ENCODE measurements around the gene DAAM2. TPM values are rescaled to one million over a fixed set of nuclear protein-coding genes. Genes with fewer than 3 reads are reported as not detected.

DAAM2 gene
- polyA plus RNA-seq, 4 donors, result 0.89 to 12.9 (median 7.6) TPM

DNA sequence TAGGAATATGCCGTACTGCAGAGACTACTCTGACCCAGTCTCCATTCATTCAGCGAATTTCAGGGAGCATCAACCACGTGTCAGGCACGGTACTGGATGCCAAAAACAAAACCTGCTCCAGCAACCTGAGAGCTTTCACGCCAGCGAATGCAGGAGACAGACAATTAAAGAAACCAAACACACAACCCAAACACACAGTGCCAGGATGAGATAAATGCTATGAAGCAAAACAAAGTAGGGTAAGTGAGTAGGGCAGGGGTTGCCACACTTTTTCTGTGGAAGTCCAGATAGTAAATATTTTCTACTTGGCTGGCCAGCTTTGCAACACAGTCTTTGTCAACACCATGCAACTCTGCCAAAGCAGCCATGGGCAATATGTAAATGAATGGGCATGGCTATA lies 132.1 kb downstream of the DAAM2 start:
- Histone ChIP-seq H3K4me3 (ENCODE audit: low read depth in 1 of 3, low read length in 3 of 3) (no peak overlapping the region), H3K27ac (ENCODE audit: low read depth in 1 of 3, low read length in 2 of 3) (peak overlapping the region in 1 of 3 donors; percentile 33), H3K36me3 (ENCODE audit: control insufficient read depth in 3 of 3, insufficient read depth in 2 of 3, low read depth in 1 of 3, low read length in 3 of 3) (peaks cover 0 to 45% (median 5%) of the 10 kb centered on the region in 3 donors), H3K27me3 (ENCODE audit: control insufficient read depth in 3 of 3, insufficient read depth in 3 of 3, low read length in 3 of 3) (no peaks in the 10 kb centered on the region), H3K9me3 (ENCODE audit: control insufficient read depth in 2 of 2, insufficient read depth in 1 of 2, low read depth in 1 of 2, low read length in 1 of 2) (no peaks in the 10 kb centered on the region), H3K4me1 (ENCODE audit: control insufficient read depth in 3 of 3, insufficient read depth in 2 of 3, low read depth in 1 of 3, low read length in 2 of 3) (peaks cover 5 to 15% (median 11%) of the 10 kb centered on the region in 3 donors)
- 39 to 72% (median 53%) methylated on average over 6 of the region's 6 CpGs for WGBS, 3 donors
- no peak for FAIRE-seq
- no peak for DNase-seq

DNA sequence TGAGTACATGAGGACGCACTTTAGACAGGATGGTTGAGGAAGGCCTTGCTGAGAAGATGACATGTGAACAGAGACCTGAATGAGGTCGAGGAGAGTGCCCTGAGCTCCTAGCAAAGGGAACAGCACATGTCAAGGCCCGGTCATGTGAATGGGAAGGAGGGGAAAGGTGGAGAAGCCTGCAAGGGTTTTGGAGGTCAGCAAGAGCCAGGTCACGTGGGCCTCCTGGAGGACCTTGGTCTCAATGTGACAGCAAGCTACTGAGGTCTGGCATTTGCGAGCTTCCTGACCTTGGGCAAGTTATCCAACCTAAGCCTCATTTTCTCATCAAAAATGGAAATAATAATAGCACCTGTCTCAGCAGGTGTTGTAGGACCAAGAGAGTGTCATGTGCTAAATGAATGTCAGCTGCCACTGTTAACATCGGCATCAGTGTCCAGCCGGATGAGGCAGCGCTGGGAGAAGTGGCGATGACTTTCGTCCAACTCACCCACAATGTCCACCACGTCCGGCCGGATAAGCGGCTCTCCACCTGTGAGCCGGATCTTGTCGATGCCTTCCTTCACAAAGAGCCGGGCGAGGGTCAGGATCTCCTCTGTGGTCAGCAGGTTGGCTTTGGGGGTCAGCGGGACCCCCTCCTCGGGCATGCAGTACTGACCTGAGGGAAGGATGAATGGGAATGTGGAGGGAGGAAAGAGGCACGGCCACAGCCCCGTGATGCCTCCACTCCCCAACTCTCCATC lies 133.2 kb downstream of the DAAM2 start:
- H3K4me1 ChIP-seq (ENCODE audit: control insufficient read depth in 3 of 3, insufficient read depth in 2 of 3, low read depth in 1 of 3, low read length in 2 of 3), result peaks cover 5 to 15% (median 13%) of the 10 kb centered on the region in 3 donors
- 90 to 95% (median 93%) methylated on average over 22 of the region's 22 CpGs for WGBS, 3 donors
- no peak overlapping the region for H3K27ac ChIP-seq (ENCODE audit: low read depth in 1 of 3, low read length in 2 of 3)
- H3K36me3 ChIP-seq (ENCODE audit: control insufficient read depth in 3 of 3, insufficient read depth in 2 of 3, low read depth in 1 of 3, low read length in 3 of 3), result peaks cover 0 to 45% (median 5%) of the 10 kb centered on the region in 3 donors
- no peaks in the 10 kb centered on the region for H3K27me3 ChIP-seq (ENCODE audit: control insufficient read depth in 3 of 3, insufficient read depth in 3 of 3, low read length in 3 of 3)
- H3K4me3 ChIP-seq (ENCODE audit: low read depth in 1 of 3, low read length in 3 of 3), result no peak overlapping the region
- DNase-seq (no peak), FAIRE-seq (no peak)
- no peaks in the 10 kb centered on the region for H3K9me3 ChIP-seq (ENCODE audit: control insufficient read depth in 2 of 2, insufficient read depth in 1 of 2, low read depth in 1 of 2, low read length in 1 of 2)

DNA sequence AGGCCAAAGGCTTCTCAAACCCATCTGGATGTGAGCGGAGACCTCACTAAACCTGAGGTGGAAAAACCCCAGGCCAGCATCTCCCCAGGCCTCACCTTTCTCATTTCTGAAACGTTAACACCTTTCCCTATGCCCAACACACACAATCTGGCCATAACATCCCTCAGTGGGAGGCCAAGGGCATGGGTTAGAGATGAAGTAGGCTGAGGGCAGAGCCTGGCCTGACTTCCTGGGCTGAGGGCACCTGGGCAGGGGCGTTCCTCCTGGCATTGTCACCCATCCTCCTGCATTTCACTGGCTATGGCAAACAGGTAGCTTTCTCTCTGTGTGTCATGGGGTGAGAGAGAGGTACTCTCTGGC lies 133.7 kb downstream of the DAAM2 start:
- Histone ChIP-seq H3K4me3 (ENCODE audit: low read depth in 1 of 3, low read length in 3 of 3) (no peak overlapping the region), H3K9me3 (ENCODE audit: control insufficient read depth in 2 of 2, insufficient read depth in 1 of 2, low read depth in 1 of 2, low read length in 1 of 2) (no peaks in the 10 kb centered on the region), H3K27me3 (ENCODE audit: control insufficient read depth in 3 of 3, insufficient read depth in 3 of 3, low read length in 3 of 3) (no peaks in the 10 kb centered on the region), H3K4me1 (ENCODE audit: control insufficient read depth in 3 of 3, insufficient read depth in 2 of 3, low read depth in 1 of 3, low read length in 2 of 3) (peaks cover 7 to 15% (median 15%) of the 10 kb centered on the region in 3 donors), H3K36me3 (ENCODE audit: control insufficient read depth in 3 of 3, insufficient read depth in 2 of 3, low read depth in 1 of 3, low read length in 3 of 3) (peaks cover 0 to 43% (median 5%) of the 10 kb centered on the region in 3 donors), H3K27ac (ENCODE audit: low read depth in 1 of 3, low read length in 2 of 3) (no peak overlapping the region)
- no peak for FAIRE-seq
- WGBS, 3 donors, result 85 to 88% (median 85%) methylated on average over 3 of the region's 3 CpGs
- DNase-seq, result no peak

DNA sequence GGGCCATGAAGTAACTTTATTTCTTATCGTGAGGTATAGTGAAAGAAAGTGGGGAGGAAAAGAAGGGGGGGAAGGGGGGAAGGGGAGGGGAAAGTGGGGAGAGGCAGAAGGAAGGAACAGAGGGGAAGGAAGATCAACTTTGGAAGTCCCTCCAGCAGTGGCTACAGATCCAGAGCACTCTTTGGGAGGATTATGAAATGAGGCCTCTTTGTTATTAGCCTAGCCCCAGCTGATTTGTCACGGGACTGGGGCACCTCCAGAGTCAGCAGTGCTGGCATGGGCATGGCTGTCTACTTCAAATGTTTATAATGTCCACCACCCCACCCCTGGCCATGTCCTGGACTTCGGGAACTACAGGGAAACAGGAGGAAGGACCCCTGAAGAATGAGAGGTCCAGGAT lies 134.5 kb downstream of the DAAM2 start:
- H3K27ac ChIP-seq (ENCODE audit: low read depth in 1 of 3, low read length in 2 of 3), result peak overlapping the region in 2 of 3 donors; percentile 37 to 58
- WGBS, 3 donors, result 53 to 68% (median 57%) methylated on average over 3 of the region's 3 CpGs
- peaks cover 0 to 43% (median 5%) of the 10 kb centered on the region in 3 donors for H3K36me3 ChIP-seq (ENCODE audit: control insufficient read depth in 3 of 3, insufficient read depth in 2 of 3, low read depth in 1 of 3, low read length in 3 of 3)
- DNase-seq (no peak), FAIRE-seq (no peak)
- no peaks in the 10 kb centered on the region for H3K9me3 ChIP-seq (ENCODE audit: control insufficient read depth in 2 of 2, insufficient read depth in 1 of 2, low read depth in 1 of 2, low read length in 1 of 2)
- H3K4me1 ChIP-seq (ENCODE audit: control insufficient read depth in 3 of 3, insufficient read depth in 2 of 3, low read depth in 1 of 3, low read length in 2 of 3), result peaks cover 11 to 20% (median 15%) of the 10 kb centered on the region in 3 donors
- no peak overlapping the region for H3K4me3 ChIP-seq (ENCODE audit: low read depth in 1 of 3, low read length in 3 of 3)
- no peaks in the 10 kb centered on the region for H3K27me3 ChIP-seq (ENCODE audit: control insufficient read depth in 3 of 3, insufficient read depth in 3 of 3, low read length in 3 of 3)

- no peak for FAIRE-seq
- peak overlapping the region in 2 of 3 donors; percentile 37 to 58 for H3K27ac ChIP-seq (ENCODE audit: low read depth in 1 of 3, low read length in 2 of 3)
- DNase-seq, result no peak
- no peaks in the 10 kb centered on the region for H3K9me3 ChIP-seq (ENCODE audit: control insufficient read depth in 2 of 2, insufficient read depth in 1 of 2, low read depth in 1 of 2, low read length in 1 of 2)
- H3K27me3 ChIP-seq (ENCODE audit: control insufficient read depth in 3 of 3, insufficient read depth in 3 of 3, low read length in 3 of 3), result no peaks in the 10 kb centered on the region
- H3K4me3 ChIP-seq (ENCODE audit: low read depth in 1 of 3, low read length in 3 of 3), result no peak overlapping the region
- H3K4me1 ChIP-seq (ENCODE audit: control insufficient read depth in 3 of 3, insufficient read depth in 2 of 3, low read depth in 1 of 3, low read length in 2 of 3), result peaks cover 11 to 22% (median 15%) of the 10 kb centered on the region in 3 donors
- peaks cover 0 to 39% (median 5%) of the 10 kb centered on the region in 3 donors for H3K36me3 ChIP-seq (ENCODE audit: control insufficient read depth in 3 of 3, insufficient read depth in 2 of 3, low read depth in 1 of 3, low read length in 3 of 3)
- WGBS, 3 donors, result 84 to 89% (median 85%) methylated on average over 11 of the region's 11 CpGs
Observed at GRCh38 chr6:39927159-39927558, 135.0 kb downstream of the DAAM2 start.

DNA sequence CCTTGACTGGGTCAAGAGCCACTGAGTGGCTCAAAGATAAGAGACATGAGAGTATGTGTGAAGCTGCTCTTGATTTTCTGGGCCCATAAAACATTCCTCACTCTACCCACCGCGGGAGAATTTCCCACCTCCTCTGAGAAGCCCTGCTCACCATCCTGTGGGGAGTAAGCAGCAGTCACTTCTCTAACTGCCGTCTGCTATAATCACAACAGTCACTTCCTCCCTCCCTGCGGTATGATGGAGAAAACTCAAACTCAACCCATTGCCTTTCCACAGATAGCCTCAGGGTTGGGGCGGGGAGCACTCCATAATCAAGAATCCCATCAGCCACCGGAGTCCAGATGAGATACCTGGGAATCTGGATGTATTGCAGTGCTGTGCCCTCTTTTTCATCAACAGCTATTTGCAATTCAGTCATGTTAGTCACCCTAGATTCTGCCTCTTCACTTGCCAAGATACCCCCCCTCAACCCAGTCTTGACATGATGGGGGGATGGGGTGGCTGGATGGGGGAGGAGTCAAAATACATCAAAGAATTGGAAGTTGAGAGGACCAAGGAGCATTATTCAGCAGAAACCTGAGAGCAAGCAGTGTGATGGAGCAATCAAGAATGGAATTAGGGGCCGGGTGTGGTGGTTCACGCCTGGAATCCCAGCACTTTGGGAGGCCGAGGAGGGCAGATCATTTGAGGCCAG lies 137.0 kb downstream of the DAAM2 start:
- 68 to 79% (median 69%) methylated on average over 9 of the region's 9 CpGs for WGBS, 3 donors
- H3K4me3 ChIP-seq (ENCODE audit: low read depth in 1 of 3, low read length in 3 of 3), result no peak overlapping the region
- H3K36me3 ChIP-seq (ENCODE audit: control insufficient read depth in 3 of 3, insufficient read depth in 2 of 3, low read depth in 1 of 3, low read length in 3 of 3), result peaks cover 0 to 24% (median 5%) of the 10 kb centered on the region in 3 donors
- no peak for DNase-seq
- H3K9me3 ChIP-seq (ENCODE audit: control insufficient read depth in 2 of 2, insufficient read depth in 1 of 2, low read depth in 1 of 2, low read length in 1 of 2), result no peaks in the 10 kb centered on the region
- H3K27me3 ChIP-seq (ENCODE audit: control insufficient read depth in 3 of 3, insufficient read depth in 3 of 3, low read length in 3 of 3), result no peaks in the 10 kb centered on the region
- no peak for FAIRE-seq
- no peak overlapping the region for H3K27ac ChIP-seq (ENCODE audit: low read depth in 1 of 3, low read length in 2 of 3)
- peaks cover 8 to 16% (median 13%) of the 10 kb centered on the region in 3 donors for H3K4me1 ChIP-seq (ENCODE audit: control insufficient read depth in 3 of 3, insufficient read depth in 2 of 3, low read depth in 1 of 3, low read length in 2 of 3)

- Histone ChIP-seq H3K27me3 (ENCODE audit: control insufficient read depth in 3 of 3, insufficient read depth in 3 of 3, low read length in 3 of 3) (no peaks in the 10 kb centered on the region), H3K36me3 (ENCODE audit: control insufficient read depth in 3 of 3, insufficient read depth in 2 of 3, low read depth in 1 of 3, low read length in 3 of 3) (peaks cover 0 to 17% (median 5%) of the 10 kb centered on the region in 3 donors), H3K4me3 (ENCODE audit: low read depth in 1 of 3, low read length in 3 of 3) (no peak overlapping the region), H3K27ac (ENCODE audit: low read depth in 1 of 3, low read length in 2 of 3) (peak overlapping the region in 1 of 3 donors; percentile 13), H3K9me3 (ENCODE audit: control insufficient read depth in 2 of 2, insufficient read depth in 1 of 2, low read depth in 1 of 2, low read length in 1 of 2) (no peaks in the 10 kb centered on the region), H3K4me1 (ENCODE audit: control insufficient read depth in 3 of 3, insufficient read depth in 2 of 3, low read depth in 1 of 3, low read length in 2 of 3) (peaks cover 7 to 16% (median 12%) of the 10 kb centered on the region in 3 donors)
- DNase-seq (no peak), FAIRE-seq (no peak)
- 66 to 74% (median 72%) methylated on average over 11 of the region's 11 CpGs for WGBS, 3 donors
Observed at GRCh38 chr6:39929733-39930461, 137.7 kb downstream of the DAAM2 start.

GRCh38 chr6:39930540-39930939 lies 138.4 kb downstream of the DAAM2 start:
- Histone ChIP-seq H3K9me3 (ENCODE audit: control insufficient read depth in 2 of 2, insufficient read depth in 1 of 2, low read depth in 1 of 2, low read length in 1 of 2) (no peaks in the 10 kb centered on the region), H3K27ac (ENCODE audit: low read depth in 1 of 3, low read length in 2 of 3) (peak overlapping the region in 1 of 3 donors; percentile 13), H3K4me3 (ENCODE audit: low read depth in 1 of 3, low read length in 3 of 3) (no peak overlapping the region), H3K4me1 (ENCODE audit: control insufficient read depth in 3 of 3, insufficient read depth in 2 of 3, low read depth in 1 of 3, low read length in 2 of 3) (peaks cover 7 to 16% (median 13%) of the 10 kb centered on the region in 3 donors), H3K27me3 (ENCODE audit: control insufficient read depth in 3 of 3, insufficient read depth in 3 of 3, low read length in 3 of 3) (no peaks in the 10 kb centered on the region), H3K36me3 (ENCODE audit: control insufficient read depth in 3 of 3, insufficient read depth in 2 of 3, low read depth in 1 of 3, low read length in 3 of 3) (peaks cover 0 to 11% (median under 1%) of the 10 kb centered on the region in 3 donors)
- WGBS, 3 donors, result 75 to 79% (median 76%) methylated on average over 4 of the region's 4 CpGs
- DNase-seq (no peak), FAIRE-seq (no peak)
